Ascending aorta (tissue), 2 donors: ENCODE results near the gene KIF25. TPM values are rescaled to one million over a fixed set of nuclear protein-coding genes. Genes with fewer than 3 reads are reported as not detected.

ENCODE experiments used
- DNase-seq, 2 donors: peaks; one replicate each; pipeline ENCODE4 v3.0.0-alpha.2; 2019; ENCODE audit warnings: low spot score in 2 of 2
- H3K27ac ChIP-seq, 2 donors: fragments of 200-600 bp; sonication (generic); one replicate each; pipeline ENCODE4 v1.5.1; 2016 to 2017; ENCODE audit warnings: mild to moderate bottlenecking in 1 of 2
- H3K27me3 ChIP-seq: fragments of 200-600 bp; sonication (generic); one replicate; pipeline ENCODE4 v1.5.1; 2017
- H3K36me3 ChIP-seq, 2 donors: fragments of 200-600 bp; sonication (generic); one replicate each; pipeline ENCODE4 v1.5.1; 2016
- H3K4me1 ChIP-seq, 2 donors: fragments of 200-600 bp; sonication (generic); one replicate each; pipeline ENCODE4 v1.5.1; 2016 to 2017; ENCODE audit warnings: mild to moderate bottlenecking in 1 of 2
- H3K4me3 ChIP-seq, 2 donors: fragments of 200-600 bp; sonication (generic); one replicate each; pipeline ENCODE4 v1.5.1; 2016 to 2017; ENCODE audit warnings: mild to moderate bottlenecking in 1 of 2
- H3K9me3 ChIP-seq, 2 donors: fragments of 200-600 bp; sonication (generic); one replicate each; pipeline ENCODE4 v1.5.1; 2016
- CTCF ChIP-seq, 3 experiments: fragments of 200-600 bp in 2 of 3; fragments of 450-650 bp in 1 of 3; sonication (generic) in 2 of 3; IDR thresholded peaks; one replicate each; pipeline ENCODE4 v1.5.1; 2016 to 2019; ENCODE audit warnings: antibody characterized with exemption in 3 of 3, mild to moderate bottlenecking in 1 of 3, moderate library complexity in 1 of 3
- intact Hi-C: fragments of 100-400 bp; cut with DNase I; formaldehyde crosslinking; loops from one replicate; pipeline ENCODE4 v1.15.1; 2023
- total RNA-seq: library from RNA; depleted of rRNA; stranded (reverse); fragments of >200 nt; gene quantifications from one replicate; pipeline ENCODE4 v1.1.0, GENCODE V29; 2016

The KIF25 gene
- total RNA-seq, 1 donor from 2014 or later = not detected

GRCh38 chr6:168080393-168081077 is 83.1 kb downstream of the KIF25 start:
- Histone ChIP-seq H3K4me3 (no peak overlapping the region), H3K36me3 (no peaks in the 10 kb centered on the region), H3K27ac (no peak overlapping the region), H3K9me3 (no peaks in the 10 kb centered on the region), H3K27me3 (no peaks in the 10 kb centered on the region), H3K4me1 (no peaks in the 10 kb centered on the region)
- no peak for TF ChIP-seq CTCF (IDR thresholded peaks at IDR 0.05)
- DNase-seq = no peak
- intact Hi-C loops = no loop called here

- Histone ChIP-seq H3K27me3 (no peaks in the 10 kb centered on the region), H3K9me3 (no peaks in the 10 kb centered on the region), H3K4me1 (no peaks in the 10 kb centered on the region), H3K27ac (no peak overlapping the region), H3K4me3 (no peak overlapping the region), H3K36me3 (no peaks in the 10 kb centered on the region)
- TF ChIP-seq CTCF (IDR thresholded peaks at IDR 0.05) = no peak
- intact Hi-C loops = no loop called here
- no peak for DNase-seq
Observed at GRCh38 chr6:168081858-168082546, 84.5 kb downstream of the KIF25 start.

- Histone ChIP-seq H3K27ac (no peak overlapping the region), H3K27me3 (no peaks in the 10 kb centered on the region), H3K4me1 (no peaks in the 10 kb centered on the region), H3K4me3 (no peak overlapping the region), H3K9me3 (no peaks in the 10 kb centered on the region), H3K36me3 (no peaks in the 10 kb centered on the region)
- intact Hi-C loops = no loop called here
- no peak for TF ChIP-seq CTCF (IDR thresholded peaks at IDR 0.05)
- no peak for DNase-seq
Observed at GRCh38 chr6:168082860-168083513, 85.5 kb downstream of the KIF25 start.

GRCh38 chr6:168083514-168083885 is 86.0 kb downstream of the KIF25 start:
- Histone ChIP-seq H3K36me3 (no peaks in the 10 kb centered on the region), H3K27me3 (no peaks in the 10 kb centered on the region), H3K27ac (no peak overlapping the region), H3K4me1 (no peaks in the 10 kb centered on the region), H3K4me3 (no peak overlapping the region), H3K9me3 (no peaks in the 10 kb centered on the region)
- TF ChIP-seq CTCF (IDR thresholded peaks at IDR 0.05) = no peak
- DNase-seq = no peak
- intact Hi-C loops = no loop called here

- H3K36me3 ChIP-seq = no peaks in the 10 kb centered on the region
- no peak for TF ChIP-seq CTCF (IDR thresholded peaks at IDR 0.05)
- H3K27ac ChIP-seq = no peak overlapping the region
- intact Hi-C loops = no loop called here
- H3K9me3 ChIP-seq = no peaks in the 10 kb centered on the region
- DNase-seq = no peak
- H3K4me1 ChIP-seq = no peaks in the 10 kb centered on the region
- H3K4me3 ChIP-seq = no peak overlapping the region
- H3K27me3 ChIP-seq = no peaks in the 10 kb centered on the region
Observed at GRCh38 chr6:168084465-168085160, 87.1 kb downstream of the KIF25 start.
